GM21381 (cell line): ENCODE results near the gene MAP4K5.
A peak's percentile ranks its signal among the peaks of the same experiment; 100 is the strongest.

Experiments used
- ATAC-seq: cut with Tn5 transposase; IDR thresholded peaks from one replicate; pipeline ENCODE4 v1.9.1; 2021; ENCODE audit warnings: mild to moderate bottlenecking, moderate library complexity; ENCODE audit not compliant: unreplicated experiment

MAP4K5 gene

DNA sequence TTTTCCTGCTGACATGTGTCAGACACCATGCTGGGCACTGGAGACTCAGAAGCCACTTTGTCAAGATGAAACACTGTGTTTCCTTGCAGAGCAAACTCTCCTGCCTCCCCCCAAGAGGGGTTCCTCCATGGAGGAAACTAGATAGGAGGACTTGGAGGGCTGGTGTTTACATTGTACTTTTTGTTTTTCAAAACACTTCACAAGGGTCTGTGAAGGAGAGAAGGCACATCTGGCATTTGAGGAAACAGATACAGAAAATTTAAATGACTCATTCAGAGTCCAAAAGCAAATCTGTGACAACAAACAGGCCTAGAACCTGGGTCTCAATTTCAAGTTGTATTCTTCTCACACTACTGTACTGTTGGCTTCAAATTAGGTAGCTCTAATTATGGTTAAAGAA is 128.9 kb downstream of the MAP4K5 start:
- no peak for ATAC-seq

DNA sequence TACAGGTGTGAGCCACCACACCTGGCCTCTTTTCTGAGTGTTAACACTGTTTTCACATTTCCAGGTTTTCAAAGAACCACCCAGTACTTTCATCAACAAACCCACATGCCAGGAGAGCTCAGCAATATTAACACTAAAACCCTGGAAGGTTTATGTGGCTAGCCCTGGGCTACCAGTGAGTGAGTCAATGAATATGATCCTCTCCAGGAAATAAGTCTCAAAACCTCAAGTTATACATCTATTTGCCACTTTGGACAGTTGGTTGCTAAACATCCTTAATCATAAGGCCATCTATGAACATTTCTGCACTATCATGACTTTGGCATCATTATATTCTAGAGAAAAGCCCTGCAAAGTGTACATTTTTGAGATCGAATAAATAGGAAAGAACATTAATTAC is 129.4 kb downstream of the MAP4K5 start:
- no peak for ATAC-seq

DNA sequence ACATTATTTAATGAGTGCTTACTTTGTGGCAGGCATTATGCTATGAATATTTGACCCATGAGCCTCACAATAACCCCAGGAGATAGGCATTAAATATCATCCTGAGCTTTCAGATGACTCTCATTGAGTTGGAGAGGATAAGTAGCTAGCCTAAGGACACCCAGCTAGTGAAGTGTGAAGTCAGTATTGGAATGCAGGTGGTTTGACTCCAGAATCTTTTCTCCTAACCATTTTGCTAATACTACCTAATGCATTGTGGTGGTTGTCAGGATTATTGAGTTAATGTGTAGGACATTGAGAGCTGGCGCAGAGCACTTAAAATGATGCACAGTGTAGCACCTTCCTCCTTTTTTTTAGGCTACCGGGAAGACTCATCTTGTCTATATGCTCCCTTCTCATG is 131.9 kb downstream of the MAP4K5 start:
- no peak for ATAC-seq

DNA sequence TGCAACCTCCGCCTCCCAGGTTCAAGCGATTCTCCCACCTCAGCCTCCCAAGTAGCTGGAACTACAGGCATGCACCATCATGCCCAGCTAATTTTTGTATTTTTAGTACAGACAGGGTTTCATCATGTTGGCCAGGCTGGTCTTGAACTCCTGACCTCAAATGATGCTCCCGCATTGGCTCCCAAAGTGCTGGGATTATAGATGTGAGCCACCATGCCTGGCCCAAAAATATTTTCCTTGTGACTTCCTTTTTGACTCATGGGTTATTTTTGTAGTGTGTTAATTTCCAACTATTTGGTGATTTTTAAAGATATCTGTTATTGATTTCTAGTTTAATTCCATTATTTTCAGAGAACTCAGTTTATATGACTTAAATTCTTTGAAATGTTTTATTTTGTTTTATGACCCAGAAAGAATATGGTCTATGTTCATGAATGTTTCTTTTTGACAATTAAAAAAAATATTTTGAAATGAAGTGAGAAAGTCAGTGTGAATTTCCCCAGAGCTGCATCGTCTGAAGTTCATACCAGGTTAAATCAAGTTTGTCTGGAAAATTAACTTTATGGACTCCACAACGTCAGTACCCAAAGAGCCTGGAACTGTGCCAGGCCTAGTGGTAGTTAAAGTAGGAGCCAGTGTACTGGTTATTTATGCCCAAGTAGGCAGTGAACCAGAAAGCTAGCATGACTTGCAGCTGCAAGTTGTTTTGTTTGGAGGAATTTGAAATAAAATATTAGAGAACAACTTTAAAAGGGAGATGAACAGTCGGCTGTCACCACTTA is 132.9 kb downstream of the MAP4K5 start:
- ATAC-seq, result no peak

DNA sequence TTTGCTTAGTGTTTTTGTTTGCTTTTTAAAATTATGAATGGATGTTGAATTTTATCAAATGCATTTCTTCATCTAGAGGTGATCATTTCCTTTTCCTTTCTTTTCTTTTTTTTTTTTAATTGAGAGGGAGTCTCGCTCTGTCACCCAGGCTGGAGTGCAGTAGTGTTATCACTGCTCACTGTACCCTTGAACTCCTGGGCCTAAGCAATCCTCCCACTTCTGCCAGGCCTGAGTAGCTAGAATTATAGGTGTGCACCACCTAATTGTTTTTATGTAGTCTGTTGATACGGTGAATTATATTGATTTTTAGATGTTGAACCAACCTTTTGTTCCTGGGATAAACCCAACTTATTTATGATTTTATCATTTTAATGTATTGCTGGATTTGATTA is 134.2 kb downstream of the MAP4K5 start:
- ATAC-seq, result no peak

DNA sequence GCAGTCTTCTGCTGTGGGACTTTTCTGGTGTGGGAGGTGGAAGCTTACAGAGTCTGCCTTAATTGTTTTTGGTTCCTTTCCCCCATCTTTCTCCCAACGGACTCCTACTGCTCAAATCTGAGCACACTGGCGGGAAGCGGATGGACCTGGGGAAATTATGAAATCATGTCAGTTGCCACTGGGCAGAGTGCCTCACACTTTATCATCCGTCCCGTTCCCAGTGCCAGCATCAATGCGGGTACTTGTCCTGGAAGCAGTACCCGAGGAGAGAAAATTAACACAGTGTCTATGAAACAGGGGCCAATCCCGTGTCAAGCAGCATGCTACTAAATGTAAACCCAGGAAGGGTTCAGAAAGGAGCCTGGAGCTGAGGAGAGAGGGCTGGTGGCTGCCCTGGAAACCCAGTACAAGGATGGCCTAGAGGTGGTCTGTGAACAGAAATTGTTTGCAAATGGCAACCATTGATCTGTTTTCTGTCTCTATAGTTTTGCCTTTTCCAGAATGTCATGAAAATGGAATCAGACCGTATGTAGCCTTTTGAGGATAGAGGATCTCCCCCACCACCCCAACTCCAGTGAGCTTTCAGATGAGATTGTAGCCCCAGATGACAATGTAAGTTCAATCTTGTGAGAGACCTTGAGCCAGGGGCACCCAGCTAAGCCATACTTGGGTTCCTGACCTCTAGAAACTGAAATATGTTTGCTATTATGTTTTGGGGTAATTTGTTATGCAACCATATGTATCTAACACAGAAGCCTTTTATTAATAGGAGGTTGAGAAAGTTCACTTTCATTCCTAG is 134.8 kb downstream of the MAP4K5 start:
- ATAC-seq, result no peak

DNA sequence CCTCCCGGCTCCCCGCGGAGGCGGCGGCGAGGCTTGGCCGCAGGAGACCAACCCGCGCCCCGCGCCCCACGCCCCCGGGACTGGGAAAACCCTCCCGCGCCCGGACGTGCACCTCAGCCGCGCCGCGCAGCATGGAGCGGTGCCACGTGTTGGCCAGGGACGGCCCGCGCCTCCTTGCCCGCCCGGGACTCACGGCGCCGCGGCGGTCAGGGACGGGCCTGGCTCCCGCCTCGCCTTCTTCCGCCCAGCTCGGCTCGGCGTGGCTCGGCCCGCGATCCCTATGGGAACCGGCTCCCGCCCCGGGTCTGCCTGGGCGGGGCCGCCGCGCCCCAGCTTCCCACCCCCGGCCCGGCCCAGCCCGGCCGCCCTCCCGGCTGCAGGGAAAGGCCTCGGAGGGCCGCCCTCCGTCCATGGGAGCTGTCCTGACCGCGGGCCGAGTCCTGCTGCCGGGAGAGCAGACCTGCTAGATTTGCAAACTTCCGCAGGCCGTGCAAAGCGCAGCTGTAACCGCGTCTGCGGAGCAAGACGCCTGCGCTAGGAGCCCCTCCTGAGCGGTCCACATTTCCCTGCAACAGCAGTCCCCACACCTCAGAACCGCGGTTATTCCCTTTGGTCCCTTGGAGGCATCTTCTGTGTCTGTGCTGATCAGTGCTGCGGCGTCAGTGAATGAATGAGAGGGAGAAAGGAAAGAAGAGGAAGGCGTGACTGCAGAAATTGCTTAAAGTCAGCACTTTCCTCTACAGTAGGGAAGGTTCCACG is 135.6 kb downstream of the MAP4K5 start, which contains the start of gene CDKL1:
TSS of gene CDKL1 (minus strand) at position 251 of the 759 bp plus-strand sequence. CDS start 1,013 bp downstream, outside the sequence.
- peak; percentile 65 for ATAC-seq

DNA sequence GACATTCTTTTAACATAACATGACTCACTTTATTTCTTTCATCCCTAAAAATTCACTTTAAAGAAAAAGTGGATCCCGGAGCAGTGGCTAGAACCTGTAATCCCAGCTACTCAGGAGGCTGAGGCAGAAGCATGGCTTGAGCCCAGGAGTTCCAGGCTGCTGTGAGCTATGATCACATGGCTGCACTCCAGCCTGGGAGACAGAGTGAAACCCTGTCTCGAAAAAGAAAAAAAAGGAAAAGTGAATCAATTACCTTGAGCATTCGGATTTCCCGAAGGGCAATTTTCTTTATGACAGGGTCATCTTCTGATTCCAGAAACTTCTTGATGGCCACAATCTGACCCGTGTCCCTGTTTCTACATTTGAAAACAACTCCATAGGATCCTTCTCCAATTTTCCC is 136.9 kb downstream of the MAP4K5 start:
- no peak for ATAC-seq

DNA sequence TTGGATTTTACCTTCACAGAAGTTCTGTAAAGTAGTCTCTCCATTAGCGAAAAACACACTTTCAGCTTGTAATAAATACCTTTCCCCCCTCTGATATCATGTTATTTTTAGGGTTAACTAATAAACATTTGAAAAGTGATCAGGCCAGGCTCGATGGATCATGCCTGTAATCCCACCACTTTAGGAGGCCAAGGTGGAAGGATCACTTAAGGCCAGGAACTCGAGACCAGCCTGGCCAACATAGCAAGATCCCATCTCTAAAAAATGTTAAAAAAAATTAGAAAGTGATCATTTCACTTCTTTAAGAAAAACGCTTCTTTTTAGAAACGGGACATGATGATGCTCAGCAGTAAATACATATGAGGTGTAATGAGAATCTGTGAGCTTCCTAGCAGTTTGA is 137.7 kb downstream of the MAP4K5 start:
- ATAC-seq, result no peak

DNA sequence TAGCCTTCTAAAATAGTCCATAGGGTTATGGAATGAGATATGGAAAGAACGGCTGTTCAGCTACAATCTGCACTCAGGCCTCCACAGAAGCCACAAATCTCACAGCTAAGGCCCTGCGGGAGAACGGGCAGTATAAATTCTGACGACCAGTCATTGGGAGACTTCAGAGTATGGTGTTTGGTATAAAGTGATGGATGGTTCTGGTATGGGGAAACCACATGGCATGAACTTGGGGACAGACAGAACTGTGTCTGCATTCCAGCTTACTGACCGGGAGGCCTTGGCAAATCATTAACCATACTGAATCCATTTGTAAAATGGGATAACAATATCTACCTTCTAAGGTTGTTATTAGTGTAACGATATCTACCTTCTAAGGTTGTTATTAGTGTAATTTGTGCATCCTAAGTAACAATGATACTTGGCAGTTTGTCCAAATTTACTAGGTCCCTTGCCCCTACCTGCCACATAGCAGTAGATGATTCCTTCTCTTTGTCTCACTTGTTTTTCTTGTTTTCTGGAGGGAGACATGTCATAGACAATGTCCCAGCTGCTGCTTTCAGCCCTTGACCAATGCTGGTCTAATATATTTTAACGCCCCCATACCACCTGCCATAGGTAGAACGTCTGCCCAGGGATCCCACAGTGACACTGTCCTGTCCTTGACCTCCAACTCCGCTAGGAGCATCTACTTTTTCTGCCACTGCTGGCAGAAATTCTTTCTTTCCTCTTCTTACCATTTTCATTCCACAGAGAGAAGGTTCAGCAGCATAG is 142.5 kb downstream of the MAP4K5 start:
- ATAC-seq, result no peak

DNA sequence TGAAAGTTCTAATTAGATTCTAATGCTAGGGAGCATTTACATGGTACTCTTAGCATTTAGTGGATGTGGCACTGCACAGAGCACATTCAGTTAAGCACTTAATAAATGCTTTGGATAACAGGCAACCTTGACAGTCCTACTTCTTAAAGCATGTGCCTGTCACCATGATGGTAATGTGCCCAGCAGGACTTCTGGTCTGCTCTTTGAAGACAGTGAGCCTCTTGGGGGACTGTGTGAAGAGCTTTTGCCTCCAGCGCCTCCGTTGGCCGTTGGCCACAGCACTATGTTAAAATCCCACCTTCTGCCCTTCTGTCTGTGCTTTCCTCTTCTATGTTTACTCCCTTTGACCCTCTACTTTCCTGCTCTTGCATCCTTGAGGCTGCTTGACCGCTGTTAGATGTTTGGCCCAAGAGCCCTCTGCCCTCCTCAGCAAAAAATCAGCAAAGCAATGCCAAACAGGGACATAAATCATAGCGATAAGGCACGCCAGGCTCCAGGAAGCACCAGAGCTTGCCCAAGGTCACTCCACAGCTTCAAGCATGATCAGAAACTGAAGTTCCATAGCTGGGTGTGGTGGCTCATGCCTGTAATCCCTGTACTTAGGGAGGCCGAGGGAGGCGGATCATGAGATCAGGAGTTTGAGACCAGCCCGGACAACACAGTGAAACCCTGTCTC is 144.0 kb downstream of the MAP4K5 start:
- no peak for ATAC-seq

DNA sequence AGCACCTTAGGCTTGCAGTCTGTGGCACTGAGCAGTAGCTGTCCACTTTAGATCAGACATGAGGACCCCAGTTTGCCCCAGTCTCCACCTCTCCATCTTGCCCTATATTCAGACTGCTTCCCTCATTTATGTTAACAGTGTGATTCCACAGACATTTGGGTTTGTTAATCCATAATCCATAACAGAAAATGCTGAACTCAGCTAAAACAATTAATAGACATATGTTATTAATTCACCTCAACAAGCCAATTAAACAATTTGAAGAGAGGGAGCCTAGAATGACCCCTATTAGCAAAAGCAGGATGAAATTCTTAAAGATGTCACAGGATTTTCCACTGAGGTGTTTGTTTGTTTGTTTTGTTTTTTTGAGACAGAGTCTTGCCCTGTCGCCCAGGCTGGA is 144.8 kb downstream of the MAP4K5 start:
- ATAC-seq, result no peak

DNA sequence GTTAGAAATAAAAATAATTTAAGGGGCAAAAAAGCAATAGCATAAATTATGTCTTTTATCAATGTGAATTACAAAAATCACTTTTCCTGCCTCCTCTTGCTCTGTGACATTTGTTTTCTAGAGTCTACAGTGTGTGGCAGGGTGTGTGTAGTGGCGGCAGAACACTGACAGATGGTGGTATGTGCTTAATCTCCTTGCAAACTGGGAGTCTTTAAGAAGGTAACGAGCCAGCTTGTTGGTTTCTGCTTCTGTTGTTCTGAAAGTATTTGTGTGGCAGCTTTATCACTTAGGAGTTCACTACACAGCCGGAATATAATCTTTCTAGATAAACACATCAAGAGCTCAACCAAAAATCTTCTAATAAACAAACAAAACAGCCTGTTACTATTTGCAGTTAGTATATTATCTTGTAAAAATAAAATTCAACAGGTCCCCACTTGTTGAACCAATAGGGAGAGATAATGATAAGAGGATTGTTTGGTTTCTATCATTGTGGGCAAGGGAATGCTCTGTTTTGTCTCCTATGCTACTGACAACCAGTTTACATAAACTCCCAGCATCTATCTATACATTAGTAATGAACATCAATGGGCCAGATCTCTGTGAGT is 148.6 kb downstream of the MAP4K5 start:
- no peak for ATAC-seq

DNA sequence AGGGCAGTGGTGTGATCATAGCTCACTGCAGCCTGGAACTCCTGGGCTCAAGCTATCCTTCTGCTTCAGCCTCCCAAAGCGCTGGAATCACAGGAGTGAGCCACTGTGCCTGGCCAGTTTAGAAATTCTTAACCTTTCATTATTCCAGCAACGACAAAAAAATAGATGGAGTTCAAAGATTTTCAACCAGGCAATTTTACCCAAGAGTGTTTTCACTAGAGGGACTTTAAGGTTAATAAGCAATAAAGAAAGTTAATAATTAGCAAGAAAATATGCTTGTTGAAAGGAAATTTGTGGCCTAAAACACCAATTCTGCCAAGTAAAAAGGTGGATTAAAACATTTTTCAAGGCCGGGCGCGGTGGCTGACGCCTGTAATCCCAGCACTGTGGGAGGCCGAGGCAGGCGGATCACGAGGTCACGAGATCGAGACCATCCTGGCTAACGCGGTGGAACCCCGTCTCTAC is 150.5 kb downstream of the MAP4K5 start:
- ATAC-seq, result no peak

DNA sequence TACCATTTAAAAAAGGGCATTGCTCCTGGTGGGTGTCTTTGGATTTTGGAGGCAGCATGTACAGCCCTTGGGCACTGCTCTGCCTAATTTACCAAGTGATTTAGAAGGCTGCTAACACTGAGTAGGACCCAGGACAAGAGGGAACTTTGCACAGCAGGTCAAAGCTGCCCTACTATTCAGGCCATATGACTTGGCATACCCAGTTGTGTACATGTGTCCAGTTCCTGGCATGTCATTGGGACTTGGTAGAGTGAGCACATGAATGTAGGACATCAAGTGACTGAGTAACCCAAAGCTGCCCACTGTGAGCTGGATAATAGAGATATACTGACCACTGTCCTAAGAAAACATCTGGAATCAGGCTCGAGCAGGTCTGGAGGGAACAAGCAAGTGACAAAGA is 151.4 kb downstream of the MAP4K5 start:
- no peak for ATAC-seq

DNA sequence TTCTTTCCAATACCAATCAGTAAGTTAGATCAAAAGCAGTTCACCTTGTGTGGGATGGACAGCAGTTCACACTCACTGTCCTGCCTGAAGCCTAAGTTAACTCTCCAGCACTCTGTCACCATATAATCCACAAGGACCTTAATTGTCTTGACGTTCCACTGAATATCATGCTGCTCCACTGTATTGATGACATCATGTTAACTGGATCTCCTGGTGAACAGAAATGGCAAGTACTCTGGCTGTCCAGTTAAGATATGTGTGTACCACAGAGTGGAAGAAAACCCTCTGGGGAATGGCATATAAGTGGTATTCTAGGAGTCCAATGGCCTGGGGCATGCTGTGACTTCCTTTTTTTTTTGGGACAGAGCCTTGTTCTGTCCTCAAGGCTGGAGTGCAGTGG is 151.9 kb downstream of the MAP4K5 start:
- ATAC-seq, result no peak

DNA sequence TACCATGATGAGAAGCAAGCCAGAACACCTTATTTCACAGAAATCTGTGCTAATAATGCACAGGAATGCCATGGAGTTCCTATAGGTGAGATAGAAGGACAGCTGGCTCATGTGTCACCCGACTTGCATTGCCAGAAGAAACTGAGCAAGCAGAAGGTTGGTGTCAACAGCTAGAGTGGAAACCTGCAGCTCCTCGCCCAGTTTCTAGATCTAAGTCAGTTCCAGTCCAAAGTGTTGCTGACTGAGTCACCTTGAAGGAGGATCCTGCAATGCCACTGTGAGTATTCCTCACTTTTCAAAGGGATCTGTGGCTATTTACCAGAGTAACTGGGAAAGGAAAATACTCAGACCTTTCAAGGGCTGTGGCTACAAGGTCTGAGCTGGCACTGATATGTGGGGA is 152.8 kb downstream of the MAP4K5 start:
- no peak for ATAC-seq

DNA sequence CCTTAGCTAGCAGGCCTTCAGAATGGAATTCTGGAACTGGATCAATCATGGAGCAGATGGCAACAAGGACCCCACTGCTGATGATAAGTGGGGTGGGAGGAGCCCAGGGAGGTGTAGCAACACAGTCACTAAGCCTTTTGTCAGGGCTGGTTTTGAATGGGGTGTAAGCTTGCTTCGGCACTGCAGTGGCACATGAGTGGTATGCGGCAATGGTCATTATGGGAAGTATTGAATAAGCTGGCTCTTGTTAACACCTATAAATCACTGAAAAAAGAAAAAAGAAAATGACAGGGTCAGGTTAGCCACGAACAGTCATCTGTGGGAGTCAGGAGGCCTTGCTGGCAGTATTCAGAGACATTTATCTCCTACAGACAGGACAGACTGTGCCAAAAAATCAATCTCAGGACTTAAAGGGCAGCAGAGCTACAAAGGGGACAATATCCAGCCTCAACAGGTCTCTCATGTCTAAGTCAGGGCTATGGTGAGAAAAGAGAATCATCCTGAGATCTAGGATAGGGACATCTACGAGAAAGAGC is 154.8 kb downstream of the MAP4K5 start:
- no peak for ATAC-seq

DNA sequence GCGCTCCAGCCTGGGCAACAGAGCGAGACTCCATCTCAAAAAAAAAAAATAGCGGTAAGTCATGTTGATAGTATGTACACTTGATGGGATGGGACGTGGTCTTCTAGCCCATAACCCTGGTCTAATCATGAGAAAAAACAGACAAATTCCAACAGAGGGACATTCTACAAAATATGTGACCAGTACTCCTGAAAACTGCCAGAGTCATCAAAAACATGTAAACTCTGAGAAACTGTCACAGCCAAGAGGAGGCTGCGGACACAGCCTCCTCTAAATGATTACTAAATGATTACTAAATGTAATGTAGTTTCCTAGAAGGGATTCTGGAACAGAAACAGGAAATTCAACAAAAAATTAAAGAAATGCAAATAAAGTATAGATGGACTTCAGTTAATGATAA is 156.6 kb downstream of the MAP4K5 start:
- no peak for ATAC-seq
